Middle frontal gyrus (tissue), 1 donor: ENCODE results near the gene PAX3.

ENCODE experiments used
- DNase-seq: peaks from one replicate; pipeline ENCODE4 v3.0.0-alpha.2; 2015; ENCODE audit warnings: low spot score; ENCODE audit errors: extremely low spot score

The PAX3 gene

GRCh38 chr2:222270396-222270795 lies 28.4 kb downstream of the PAX3 start:
- DNase-seq: no peak

GRCh38 chr2:222269132-222269531 lies 29.7 kb downstream of the PAX3 start:
- DNase-seq: no peak

GRCh38 chr2:222268311-222268990 lies 30.3 kb downstream of the PAX3 start:
- DNase-seq: no peak

GRCh38 chr2:222264791-222265320 lies 33.9 kb downstream of the PAX3 start:
- DNase-seq: no peak

DNA sequence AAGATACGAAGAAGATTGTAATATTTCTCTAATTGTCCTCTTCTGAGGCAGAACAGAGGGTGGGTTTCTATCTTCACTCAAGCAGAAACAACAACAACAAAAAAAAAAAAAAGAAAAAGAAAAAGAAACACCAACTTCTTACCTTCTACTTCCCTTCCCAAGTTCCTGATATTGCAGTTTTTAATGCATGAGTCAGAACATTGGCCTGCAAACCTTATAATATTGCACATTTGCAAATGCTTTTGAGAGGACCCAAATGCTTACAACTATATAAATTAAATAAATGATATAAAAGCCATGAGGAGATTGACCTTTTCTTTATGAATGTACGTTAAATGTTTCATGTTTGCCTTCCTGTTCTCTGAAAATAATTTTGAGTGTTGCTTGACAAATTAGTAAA lies 37.3 kb downstream of the PAX3 start:
- DNase-seq: no peak

DNA sequence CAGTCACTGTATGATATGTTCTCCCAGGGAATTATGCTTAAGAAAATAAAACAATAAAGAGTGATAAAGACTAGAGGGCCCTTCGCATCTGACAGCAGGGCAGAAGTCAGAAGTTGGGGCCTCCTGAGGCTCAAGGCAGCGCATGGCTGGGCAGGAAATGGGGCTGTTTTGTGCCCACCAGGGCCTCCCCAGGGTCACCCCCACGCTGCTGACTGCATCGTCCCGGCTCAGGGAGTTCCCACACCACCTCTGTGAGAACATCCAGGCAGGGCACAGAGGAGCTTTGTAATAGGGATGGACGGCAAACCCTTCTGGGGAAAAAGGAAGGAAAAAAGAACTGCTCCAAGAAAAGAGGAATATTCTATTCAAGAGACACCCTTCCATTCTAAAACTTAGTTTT lies 41.2 kb downstream of the PAX3 start:
- DNase-seq: no peak

- DNase-seq: no peak
Observed at GRCh38 chr2:222256250-222256649, 42.5 kb downstream of the PAX3 start.

GRCh38 chr2:222255090-222255489 lies 43.7 kb downstream of the PAX3 start:
- DNase-seq: no peak

- no peak for DNase-seq
Observed at GRCh38 chr2:222250313-222250712, 48.5 kb downstream of the PAX3 start.

DNA sequence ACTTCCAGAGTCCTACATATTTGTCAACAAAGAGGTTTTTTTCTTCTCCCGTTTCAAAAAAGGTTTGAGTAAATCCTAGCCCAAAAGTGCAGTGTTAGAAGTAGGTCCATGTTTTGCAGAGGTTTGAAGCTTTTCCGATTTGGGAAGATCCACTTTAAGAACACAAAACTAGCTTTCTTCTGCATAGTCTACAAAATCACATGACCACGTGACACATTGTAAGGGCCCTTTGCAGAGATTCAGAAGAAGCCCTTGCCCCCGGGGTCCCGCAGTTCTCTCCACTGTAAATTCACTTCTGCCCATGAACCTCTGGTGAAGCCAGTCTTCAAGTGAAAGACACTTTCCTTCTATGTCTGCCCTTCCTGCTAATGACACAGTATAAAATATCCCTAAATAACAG lies 49.4 kb downstream of the PAX3 start:
- DNase-seq: no peak

GRCh38 chr2:222248818-222249217 lies 50.0 kb downstream of the PAX3 start:
- no peak for DNase-seq

GRCh38 chr2:222248256-222248655 lies 50.5 kb downstream of the PAX3 start:
- DNase-seq: no peak

- DNase-seq: no peak
Observed at GRCh38 chr2:222242532-222242931, 56.3 kb downstream of the PAX3 start.

DNA sequence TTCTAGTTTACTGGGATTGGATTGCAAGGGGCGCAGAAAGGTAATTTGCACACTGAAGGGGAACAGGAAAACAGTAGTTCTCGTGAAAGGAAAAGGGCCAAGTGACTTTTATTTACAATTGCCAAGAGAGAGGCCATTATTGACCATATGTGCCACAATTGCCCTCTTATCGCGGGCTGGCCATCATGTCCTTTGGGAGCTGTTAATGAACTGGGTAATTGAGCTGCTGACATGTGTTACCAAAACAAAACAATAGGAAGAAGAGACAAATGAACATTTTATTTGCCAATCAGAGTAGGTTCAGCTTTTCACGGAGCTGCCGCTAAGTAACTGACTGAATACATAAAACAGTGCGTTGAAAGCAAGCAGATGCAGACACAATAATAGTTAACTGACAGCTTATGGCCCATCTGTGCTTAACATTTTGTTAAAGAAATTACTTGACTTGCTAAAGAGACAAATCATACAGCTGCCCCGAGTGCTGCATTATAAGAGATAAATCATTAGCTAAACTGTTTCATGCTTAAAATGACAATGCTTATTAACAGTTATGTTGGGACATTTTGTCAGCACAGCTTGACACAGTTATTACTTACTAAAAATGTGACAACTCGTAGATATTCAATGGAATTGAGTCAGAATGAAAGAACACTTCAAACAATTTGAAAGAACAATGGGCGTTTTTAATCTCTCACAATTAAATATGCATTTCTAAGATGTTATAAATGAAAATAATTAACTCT lies 57.5 kb downstream of the PAX3 start:
- no peak for DNase-seq

GRCh38 chr2:222240676-222241049 lies 58.1 kb downstream of the PAX3 start:
- no peak for DNase-seq

GRCh38 chr2:222239945-222240675 lies 58.7 kb downstream of the PAX3 start:
- no peak for DNase-seq

DNA sequence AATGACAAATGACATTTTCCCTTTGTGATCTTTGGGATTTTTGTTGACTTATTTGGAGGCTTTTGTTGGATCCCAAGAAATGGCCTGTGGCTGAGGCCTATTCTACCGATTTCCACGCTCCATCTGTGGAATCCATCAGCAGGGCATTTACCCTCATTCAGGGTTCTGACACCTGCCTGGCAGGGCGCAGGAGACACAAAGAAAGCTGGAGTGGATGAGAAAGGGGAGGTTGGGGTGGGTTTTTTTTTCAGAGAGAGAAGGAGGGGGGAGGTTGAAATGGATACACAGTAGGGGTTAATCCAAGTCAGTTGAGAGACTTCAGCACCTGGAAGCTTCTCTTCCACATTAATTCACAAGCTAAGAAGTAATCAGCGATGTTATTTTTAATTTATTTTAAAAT lies 59.7 kb downstream of the PAX3 start:
- DNase-seq: no peak

DNA sequence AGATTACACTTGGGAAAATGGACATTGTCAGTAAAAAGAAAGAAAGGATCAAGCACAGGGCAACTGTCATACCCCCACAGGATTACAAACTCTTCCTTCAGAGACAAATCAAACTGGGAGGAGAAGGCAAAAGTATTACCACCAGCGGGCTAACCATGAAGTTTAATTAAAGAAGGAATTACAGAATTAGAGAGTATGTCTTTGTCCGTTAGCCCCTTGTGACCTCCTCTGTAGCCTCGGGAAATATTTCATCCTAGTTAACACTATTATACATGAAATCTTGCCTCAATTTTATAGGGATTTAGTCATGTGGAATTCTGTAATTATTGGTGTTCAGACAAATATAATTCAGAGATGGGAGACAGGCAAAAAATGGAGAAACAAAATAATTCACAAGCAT lies 60.7 kb downstream of the PAX3 start:
- DNase-seq: no peak

DNA sequence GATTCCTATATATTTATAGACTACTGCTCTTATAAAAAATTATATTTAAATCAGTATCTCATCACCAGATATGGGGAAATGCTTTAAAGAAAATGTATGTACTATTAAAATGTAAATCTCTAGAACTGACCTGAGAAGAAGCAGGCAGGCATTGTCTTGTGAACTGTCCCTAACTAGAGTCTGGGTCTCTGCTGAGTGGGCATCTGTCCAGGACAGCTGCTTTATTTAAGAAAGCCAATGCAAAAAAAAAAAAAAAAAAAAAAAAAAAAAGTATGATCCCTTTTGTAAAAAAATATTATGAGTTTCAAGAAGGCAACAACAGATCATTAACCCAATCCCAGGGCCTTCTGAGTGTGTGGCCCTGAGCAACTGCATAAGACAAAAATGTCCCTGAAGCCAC lies 66.0 kb downstream of the PAX3 start:
- DNase-seq: no peak

- no peak for DNase-seq
Observed at GRCh38 chr2:222232372-222232771, 66.4 kb downstream of the PAX3 start.

DNA sequence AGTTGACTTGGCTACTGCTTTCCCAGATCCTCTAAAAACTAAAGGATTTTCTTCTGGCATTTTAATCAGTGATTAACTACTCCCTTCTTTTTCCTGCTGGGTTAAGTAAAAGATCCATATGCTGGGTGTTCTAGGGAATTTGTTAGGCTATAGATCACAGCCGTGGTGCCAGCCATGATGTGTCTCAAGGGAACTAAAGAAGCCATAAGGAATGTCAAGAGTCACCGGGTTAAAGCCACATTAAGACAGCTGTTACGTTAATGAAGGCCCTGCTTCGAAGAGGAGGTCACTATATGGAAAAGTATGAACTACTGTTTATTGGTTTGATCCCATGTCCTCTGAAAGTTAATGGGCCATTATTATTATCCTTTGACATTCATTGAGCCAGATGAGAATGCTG lies 70.7 kb downstream of the PAX3 start:
- no peak for DNase-seq

- no peak for DNase-seq
Observed at GRCh38 chr2:222218786-222219185, 80.0 kb downstream of the PAX3 start.
